NCI-H345 treated with DMSO at 0.1 percent for 48 hours (cell line): ENCODE data around the gene LIPC.

Experiments
- DNase-seq: peaks from one replicate; lab custom pipeline; 2025; ENCODE audit not compliant: unreplicated experiment; lab: John Stamatoyannopoulos, UW

The LIPC gene

DNA sequence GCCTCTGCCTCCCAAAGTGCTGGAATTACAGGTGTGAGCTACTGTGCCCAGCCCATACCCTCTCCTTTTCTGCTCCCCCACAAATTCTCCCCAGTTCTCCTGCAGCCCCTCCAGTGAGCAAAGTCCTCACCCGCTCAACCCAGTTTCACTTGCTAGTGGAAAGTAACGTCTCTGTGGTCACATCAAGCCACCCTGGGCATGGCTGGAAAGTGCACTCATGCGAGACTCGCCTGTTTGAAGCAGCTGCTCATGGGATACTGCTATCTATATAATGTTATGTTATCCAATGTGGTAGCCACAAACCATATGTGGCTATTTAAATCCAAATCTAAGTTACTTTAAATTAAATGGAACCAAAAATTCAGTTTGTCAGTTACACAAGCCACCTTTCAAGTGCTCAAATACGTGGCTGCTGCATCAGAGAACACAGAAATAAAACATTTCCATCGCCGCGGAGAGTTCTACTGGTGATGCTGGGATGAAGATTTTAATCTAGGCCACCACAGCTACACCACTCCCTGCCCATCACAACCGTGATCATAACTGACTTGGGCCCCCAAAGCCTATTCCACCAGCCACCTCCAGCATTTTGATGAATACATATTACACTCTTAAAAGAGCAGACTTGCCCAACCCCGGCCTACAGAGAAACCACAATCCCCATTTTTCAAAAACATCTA lies 119.4 kb downstream of the LIPC start:
- DNase-seq = no peak

DNA sequence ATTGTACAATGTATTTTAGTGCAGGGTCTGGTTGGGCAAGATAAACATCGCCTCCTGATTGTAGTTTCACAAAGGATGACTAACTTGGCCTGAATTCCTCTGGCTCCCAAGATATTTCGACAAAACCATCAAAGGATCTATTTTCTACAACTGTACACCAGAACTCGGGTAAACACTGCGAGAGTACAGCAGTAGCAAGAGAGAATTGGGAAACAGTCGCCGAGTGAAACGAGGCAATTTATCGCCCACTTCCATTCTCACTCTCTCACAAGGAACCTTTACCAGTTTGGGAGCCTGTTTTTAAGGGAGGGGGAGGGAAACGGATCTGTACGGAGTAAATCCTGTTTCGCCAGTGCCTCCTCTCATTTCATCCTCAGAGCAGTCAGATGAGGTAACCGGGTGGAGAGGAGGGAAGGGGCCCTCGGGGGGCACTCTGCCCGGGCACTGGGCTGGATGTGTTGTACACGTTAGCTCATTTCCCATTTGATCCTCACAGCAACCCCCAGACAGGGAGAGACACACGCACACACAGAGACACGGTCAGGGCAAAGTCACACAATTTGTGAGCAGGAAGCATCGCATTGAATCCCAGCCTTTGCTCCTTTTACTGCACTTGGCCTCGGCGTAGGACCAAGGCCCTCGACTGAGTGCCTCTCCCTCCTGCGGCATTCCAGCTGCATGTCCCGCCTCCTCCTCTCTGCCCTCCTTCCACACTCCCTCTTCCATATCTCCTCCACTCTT lies 120.1 kb downstream of the LIPC start:
- no peak for DNase-seq

DNA sequence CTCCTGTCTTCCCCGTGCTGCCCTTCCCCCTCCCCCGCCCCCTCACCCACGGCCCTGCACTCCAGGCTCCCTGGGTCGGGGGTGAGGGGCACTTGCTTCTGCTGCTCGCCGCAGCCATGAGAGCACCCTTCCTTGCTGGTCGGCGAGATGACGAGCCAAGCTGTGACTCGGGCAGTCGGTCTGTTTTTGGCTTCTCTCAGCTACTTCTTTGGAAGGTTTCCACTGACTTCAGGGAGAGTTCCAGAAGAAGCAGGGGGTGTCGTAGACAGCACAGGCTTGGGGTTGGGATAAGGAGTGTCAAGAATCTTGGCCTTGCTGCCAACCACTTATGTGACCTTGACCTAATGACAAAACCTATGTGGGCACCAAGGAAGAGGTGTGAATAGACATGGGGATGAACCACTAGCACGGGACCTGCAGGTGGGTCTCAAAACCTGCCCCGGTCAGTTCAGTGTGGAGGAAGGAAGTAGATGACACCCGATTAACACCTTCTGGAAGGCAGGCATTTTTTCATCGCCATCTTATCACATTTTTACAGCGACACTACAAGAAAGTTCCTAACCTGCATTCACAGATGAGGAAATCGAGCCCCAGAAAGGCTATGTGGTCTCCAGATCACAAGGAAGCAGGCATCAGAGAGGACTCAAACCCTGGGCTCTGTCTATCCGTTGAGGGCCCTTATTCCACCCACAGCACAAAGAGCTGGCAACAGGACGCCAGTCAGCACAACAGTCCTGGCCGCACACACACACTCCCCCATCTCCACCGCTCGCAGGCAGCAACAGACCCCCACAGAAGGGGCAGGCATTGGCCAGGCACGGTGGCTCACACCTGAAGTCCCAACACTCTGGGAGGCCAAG lies 120.9 kb downstream of the LIPC start:
- no peak for DNase-seq

DNA sequence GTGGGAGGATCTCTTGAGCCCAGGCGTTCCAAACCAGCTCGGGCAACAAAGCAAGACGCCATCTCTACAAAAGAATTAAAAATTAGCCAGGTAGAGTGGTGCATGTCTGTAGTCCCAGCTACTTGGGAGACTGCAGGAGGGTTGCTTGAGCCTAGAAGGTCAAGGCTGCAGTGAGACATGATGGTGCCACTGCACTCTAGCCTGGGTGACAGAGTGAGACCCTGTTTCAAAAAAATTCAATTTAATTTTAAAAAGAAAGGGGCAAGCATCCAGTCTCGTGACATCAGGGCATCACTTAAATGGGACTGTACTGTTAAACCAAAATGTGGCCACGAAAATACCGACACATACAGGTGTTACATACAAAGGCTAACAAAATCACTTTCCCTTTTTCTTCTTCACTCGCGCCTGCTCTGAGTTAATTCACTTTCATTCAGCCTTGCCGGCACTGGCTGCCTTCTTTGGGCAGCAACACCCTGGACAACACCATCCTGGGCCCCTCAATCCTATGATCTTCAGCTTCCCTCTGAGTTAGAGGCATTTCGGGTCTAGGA lies 121.7 kb downstream of the LIPC start:
- no peak for DNase-seq

DNA sequence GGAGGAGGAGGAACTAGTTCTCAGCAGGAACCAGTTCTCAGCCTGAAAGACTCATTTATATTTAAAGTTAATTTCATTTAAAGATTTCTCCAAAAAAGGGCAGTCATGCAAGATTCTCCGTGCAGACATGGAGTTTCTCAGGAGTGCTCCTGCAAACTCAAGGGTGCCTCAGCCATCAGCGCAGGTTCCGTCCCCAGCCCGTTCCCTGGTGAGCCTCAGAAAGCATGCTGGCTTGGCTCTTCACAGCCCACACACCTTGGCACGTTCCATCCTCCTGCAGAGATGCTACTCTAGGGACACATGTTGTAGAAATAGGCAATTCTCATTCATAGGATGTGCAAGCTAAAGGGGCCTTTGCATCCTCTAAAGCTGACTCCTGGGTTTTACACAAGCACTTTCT lies 123.0 kb downstream of the LIPC start:
- no peak for DNase-seq

DNA sequence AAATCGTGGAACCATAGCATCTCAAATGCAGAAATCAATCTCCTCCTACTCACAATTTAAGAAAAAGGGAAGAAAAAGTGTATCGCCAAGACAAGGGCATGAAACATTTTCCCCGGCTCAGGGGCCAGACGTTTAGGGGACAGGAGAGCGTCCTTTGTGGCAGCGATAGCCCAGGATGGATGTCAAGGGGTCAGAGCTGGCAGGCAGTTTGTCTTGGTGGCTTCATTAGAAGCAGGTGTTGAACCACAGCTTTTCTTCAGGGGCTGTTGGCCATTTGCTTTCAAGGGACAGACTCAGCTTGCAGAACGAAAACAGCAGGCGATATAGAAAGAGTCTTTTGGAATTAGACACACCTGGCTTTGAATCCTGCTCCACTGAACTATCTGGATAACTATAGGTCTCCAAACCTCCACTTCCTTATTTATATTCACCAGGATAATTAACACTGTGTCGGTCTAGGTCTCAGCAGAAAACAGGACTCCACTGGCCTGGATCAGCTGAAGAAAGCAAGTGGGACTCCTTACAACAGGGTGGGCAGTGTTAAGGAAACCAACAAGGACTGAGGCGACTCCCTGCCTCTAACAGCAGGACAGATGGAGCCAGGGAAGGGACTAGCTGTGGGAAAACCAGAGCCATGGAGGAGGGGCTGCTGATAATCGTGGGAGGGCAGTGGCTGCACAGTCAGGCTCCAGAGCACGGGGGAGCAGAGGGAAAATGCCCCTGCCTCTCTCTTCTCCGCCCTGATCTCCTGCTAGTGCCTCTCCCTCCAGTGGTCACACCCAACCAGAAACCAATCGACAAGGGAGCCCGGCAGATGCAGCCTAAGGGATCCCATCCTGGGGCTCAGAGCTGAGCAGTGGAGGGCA lies 123.6 kb downstream of the LIPC start:
- no peak for DNase-seq

DNA sequence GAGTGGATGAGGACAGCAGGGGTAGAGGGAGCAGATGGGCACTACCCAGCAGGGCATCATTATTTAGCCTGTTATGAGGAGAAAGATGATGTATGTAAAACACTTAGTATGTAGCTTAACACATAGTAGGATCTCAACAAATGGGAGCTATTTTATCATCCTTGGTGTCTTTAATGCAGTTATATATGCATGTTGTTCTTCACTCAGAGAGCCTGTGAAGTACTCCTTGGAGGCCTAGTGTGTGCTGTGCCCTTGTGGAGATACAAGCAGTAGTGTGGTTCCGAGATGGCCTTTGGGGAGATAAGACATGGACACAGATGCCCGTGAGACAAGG lies 124.2 kb downstream of the LIPC start:
- no peak for DNase-seq

DNA sequence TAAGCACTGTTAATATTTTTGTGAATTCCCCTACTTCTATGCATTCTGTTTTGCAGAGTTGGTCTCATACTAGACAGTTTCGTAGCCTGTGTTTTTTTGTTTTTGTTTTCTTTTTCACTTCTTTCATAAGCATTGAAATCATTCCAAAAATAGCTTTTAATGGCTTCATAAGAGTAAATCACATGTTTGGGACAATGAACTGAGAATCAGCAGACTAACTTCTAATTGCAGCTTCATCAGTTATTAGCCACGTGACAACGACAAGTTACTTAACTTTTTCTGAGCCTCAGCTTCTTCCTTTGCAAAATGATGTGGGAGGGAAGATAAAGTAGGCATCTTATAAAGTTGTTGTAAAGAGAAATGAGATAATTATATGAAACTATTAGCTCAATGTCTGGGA lies 124.8 kb downstream of the LIPC start:
- no peak for DNase-seq

DNA sequence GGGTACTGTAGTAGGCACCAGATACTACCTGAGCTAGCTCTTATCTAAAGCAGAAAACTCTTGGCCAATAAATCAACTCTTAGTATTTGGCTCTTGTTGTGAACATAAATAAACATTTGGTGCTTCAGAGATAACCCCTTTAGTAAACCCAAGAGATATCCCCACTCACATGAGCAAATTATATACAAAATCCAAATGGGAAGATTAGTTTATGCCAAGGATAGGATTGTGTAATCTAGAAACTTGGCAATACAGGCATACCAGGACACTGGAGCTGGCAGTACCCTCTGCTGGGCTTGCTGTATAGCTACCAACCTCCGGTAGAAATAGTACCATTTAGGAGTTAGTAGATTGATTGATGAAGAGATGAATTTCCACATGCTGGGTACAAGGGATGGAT lies 127.0 kb downstream of the LIPC start:
- no peak for DNase-seq

DNA sequence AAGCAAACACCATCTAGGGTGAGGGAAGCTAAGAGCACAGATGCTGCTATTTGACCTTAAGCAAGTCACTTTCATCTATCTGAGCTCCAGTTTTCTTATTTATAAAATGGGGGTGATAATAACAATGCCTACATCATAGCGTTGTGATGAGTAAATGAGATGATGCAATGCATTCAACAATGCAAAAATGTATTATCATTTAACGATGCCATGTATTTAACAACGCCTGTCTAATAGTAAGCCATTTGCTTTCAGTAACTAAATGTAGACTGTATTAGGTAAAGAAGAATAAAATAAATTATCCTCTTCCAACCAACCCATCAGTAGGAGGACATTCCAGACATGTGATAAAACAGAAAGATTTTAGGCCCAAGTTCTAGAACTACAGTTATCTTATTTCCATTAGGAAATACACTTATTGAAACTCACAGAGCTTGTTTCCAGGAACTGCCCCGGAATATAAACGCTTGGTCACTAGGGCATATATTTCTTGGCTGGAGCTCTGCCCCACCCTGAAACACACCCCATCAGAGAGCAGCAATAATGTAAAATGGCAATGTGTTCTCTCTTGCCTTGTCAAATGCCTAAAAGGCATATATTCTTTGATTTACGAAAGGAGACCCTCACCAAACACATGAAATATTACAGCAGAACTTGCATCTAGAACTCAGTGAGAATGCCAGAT lies 128.3 kb downstream of the LIPC start:
- DNase-seq = no peak

DNA sequence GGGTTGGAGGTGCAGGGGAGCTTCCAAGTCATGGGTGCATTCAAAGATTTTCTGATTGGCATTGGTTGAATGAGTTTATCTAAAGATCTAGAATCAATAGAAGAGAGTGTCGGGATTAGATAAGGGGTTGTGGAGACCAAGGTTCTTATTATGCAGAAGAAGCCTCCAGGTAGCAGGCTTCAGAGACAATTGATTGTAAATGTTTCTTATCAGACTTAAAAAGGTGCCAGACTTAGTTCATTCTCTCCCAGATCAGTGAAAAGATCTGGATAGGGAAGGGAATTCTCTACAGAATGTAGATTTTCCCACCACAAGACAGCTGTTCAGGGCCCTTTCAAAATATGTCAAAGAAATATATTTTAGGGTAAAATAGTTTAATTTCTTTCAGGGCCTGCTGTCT lies 129.5 kb downstream of the LIPC start:
- no peak for DNase-seq

DNA sequence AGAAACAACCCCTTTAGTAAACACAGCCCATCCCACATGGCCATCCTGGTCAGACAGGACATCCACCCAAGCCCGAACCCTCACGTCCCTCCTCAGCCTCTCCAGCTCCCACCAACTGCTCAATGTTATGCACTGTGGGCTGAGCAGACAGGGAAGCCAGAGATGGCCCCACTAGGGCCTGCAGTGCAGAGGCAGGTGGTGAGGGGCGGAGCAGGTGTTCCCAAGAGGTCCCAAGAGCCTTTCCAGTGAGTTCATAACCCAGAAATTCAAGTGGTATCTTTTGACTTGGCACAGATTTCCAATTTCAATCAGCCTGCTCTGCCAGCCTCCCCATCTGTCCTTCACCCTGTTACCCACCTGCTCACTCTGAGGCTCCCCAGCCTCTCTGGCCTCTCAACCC lies 130.3 kb downstream of the LIPC start:
- peak; percentile 59 for DNase-seq

DNA sequence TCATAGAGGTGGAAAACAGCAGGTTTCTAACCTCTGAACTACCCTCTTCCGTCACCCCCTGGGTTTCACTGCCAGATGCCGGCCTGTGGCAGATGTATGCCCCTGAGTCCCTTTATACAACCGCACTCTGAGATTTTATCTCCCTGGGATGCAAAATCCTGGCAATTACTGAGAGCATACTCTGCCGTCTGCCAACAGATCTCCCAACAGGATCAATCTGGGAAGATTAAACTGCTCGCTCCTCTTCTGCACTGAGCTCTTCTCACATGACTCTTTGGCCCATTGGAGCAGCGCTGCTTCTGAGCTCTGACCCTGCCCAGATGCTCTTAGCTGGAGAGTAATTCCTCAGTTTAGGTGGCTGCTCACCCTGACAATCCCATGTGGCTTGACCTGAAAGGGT lies 133.2 kb downstream of the LIPC start:
- DNase-seq = no peak

DNA sequence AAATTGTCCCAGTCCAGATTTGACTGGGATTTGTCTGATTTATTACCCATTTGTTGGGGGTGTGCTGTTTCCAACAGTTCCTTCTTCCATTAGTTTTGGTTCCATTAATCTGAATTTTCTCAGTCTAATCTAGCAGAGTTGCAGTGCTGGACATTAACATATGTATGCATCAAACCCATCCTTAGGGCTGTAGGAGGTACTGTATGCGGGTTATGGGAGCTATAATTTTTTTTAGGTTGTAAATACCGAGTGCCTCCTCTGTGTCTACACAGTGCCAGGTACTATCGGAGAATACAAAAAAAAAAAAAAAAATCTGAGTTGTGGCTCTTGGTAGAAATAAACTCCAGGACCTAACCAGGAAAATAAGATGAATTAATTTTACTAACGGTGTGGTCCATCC lies 133.8 kb downstream of the LIPC start:
- no peak for DNase-seq

DNA sequence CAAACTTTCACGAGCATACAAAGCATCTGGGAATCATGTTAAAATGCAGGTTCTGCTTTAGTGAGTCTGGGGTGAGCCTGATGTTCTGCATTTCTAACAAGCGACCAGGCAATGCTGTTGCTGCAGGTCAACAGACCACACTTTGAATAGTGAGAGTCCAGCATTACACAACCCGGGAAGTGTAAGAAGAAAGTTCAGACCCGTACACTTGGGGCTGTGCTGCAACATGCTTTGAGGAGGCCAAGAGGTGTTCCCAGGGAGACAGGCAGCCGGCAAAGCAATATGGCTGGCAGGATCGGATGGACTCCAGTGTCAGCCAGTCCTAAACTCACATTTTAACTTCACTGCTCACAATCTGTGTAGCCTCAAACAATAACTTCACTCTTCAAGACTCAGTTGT lies 134.2 kb downstream of the LIPC start:
- DNase-seq = no peak

DNA sequence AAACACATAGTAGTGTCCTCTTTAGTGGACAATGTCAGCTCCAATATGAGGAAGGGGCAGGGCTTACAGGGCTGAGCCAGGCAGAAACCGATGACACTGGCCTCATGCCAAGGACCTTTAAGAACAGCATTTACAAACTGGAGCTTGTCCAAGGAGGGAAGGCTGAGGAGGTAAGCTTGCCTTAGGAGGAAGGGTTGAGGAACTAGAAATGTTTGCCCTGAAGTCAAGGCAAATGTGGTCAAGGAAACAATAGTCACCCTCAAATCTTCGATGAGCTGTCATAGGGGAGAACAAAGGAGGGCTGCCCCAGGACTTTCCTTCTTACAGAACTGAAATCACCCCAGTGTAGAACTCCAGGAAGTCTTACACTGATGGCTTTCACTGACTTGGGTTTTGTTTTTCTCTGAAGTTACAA lies 136.4 kb downstream of the LIPC start:
- no peak for DNase-seq

DNA sequence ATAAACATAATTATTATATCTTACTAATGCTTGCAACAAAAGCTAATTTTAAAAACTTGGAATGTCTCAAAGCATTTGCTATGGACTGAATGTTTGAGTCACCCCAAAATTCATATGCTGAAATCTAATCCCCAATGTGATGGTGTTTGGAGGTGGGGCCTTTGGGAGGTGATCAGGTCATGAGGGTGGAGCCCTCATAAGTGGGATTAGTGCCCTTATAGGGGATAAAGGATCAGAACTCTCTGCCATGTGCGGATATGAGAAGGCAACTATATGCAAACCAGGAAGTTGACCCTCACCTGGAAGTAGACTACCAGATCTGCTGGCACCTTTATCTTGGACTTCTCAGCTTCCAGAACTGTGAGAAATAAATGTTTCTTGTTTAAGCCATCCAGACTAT lies 137.7 kb downstream of the LIPC start:
- DNase-seq = no peak

DNA sequence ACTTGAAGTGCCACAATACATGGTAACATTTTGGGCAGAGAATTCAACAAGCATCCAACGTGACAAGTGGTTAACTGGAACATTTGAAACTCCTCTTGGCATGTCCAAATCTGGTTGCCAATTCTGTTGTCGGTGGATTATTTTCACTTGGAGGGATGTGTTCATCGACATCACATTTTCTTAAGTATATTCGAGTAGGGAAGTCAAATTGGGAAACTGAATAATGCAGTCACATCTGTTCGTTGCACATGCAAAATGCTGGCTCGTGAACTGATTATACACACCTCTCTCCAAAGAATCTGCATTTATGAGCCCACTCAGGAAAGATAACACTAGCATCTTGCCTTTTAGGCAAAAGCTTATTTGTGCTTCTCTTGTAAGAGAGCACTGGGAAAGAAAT lies 139.7 kb downstream of the LIPC start:
- DNase-seq = no peak

DNA sequence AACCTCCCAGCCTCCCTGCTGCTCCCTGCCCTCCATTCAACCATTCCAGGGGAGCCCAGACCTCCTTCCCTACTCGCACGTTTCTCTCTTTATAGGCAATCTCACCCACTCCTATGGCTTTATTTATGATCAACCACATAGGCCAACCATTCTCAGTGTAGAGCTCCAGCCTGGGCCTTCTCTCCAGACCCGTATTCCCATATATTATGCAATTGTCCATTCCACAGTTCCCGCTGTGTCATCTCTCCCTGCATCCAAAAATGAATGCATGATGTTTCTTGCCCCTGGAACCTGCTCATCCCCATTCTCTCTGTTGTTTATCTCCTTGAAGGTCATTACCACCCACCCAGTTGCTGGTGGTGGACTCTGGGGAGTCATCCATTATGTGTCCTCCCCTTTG lies 140.7 kb downstream of the LIPC start:
- DNase-seq = no peak

DNA sequence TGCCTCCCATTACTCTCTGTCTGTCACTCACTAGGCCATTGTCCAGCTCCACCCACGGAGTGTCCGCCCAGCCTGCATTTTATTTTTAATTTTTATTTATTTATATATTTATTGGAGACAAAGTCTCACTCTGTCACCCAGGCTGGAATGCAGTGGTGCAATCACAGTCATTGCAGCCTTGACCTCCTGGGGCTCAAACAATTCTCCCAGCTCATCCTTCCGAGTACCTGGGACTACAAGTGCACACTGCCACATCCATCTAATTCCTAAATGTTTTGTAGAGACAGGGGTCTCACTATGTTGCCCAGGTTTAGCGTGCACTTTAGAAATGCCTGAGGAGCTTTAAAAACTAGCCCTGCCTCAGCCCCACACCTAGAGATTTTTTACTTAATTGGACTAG lies 141.5 kb downstream of the LIPC start:
- DNase-seq = no peak
